Tibial nerve (tissue), 4 donors: Measurements from ENCODE around the gene TRIP11. TPM values are rescaled to one million over a fixed set of nuclear protein-coding genes. Genes with fewer than 3 reads are reported as not detected.

Experiments
- DNase-seq, 2 donors: peaks; one replicate each; pipeline ENCODE4 v3.0.0-alpha.2; 2019; ENCODE audit warnings: low spot score in 2 of 2
- H3K27ac ChIP-seq, 4 donors: fragments of 200-600 bp; sonication (generic) in 3 of 4; one replicate each; pipeline ENCODE4 v1.5.1; 2017 to 2019; ENCODE audit warnings: mild to moderate bottlenecking in 1 of 4
- H3K27me3 ChIP-seq, 2 donors: fragments of 200-600 bp; sonication (generic) in 1 of 2; one replicate each; pipeline versions ENCODE4 v1.5.1 to v1.6.0; 2017 to 2019
- H3K36me3 ChIP-seq, 3 donors: fragments of 200-600 bp; sonication (generic); one replicate each; pipeline ENCODE4 v1.5.1; 2018 to 2019
- H3K4me1 ChIP-seq, 4 donors: fragments of 200-600 bp; sonication (generic) in 3 of 4; one replicate each; pipeline ENCODE4 v1.5.1; 2017 to 2019
- H3K4me3 ChIP-seq, 4 donors: fragments of 200-600 bp; sonication (generic) in 3 of 4; one replicate each; pipeline ENCODE4 v1.5.1; 2017 to 2019; ENCODE audit warnings: mild to moderate bottlenecking in 1 of 4, moderate library complexity in 1 of 4
- H3K9me3 ChIP-seq, 4 donors: fragments of 200-600 bp; sonication (generic) in 3 of 4; one replicate each; pipeline ENCODE4 v1.5.1; 2017 to 2019
- EP300 ChIP-seq, 2 donors: sonication (generic); formaldehyde crosslinking; IDR thresholded peaks; one replicate each; pipeline ENCODE4 v1.6.1; 2017; ENCODE audit warnings: antibody characterized with exemption in 2 of 2, mild to moderate bottlenecking in 1 of 2
- POLR2A ChIP-seq, 2 donors: fragments of 450-650 bp; IDR thresholded peaks; one replicate each; pipeline ENCODE4 v1.6.1; 2017; ENCODE audit warnings: antibody characterized with exemption in 2 of 2, mild to moderate bottlenecking in 2 of 2, moderate library complexity in 2 of 2
- WGBS, 2 donors: methylation state at CpG; one replicate each; pipeline ENCODE4 v1.1.5; 2018; 5-methylcytosine and 5-hydroxymethylcytosine counted together
- total RNA-seq, 4 donors: library from RNA; depleted of rRNA; stranded (reverse); fragments of >200 nt; gene quantifications; one replicate each; pipeline ENCODE4 v1.1.0, GENCODE V29; 2016
- TF ChIP-seq, protein P1 (sequence below), 5 experiments: fragments of 200-600 bp in 3 of 5; fragments of 450-650 bp in 2 of 5; sonication (generic) in 3 of 5; IDR thresholded peaks; one replicate each; pipeline ENCODE4 v1.5.1; 2016 to 2019; ENCODE audit warnings: antibody characterized with exemption in 5 of 5, mild to moderate bottlenecking in 3 of 5, moderate library complexity in 2 of 5

Gene TRIP11
- total RNA-seq, 4 donors from 2014 or later, result 26.9 to 33.5 (median 33.3) TPM

DNA sequence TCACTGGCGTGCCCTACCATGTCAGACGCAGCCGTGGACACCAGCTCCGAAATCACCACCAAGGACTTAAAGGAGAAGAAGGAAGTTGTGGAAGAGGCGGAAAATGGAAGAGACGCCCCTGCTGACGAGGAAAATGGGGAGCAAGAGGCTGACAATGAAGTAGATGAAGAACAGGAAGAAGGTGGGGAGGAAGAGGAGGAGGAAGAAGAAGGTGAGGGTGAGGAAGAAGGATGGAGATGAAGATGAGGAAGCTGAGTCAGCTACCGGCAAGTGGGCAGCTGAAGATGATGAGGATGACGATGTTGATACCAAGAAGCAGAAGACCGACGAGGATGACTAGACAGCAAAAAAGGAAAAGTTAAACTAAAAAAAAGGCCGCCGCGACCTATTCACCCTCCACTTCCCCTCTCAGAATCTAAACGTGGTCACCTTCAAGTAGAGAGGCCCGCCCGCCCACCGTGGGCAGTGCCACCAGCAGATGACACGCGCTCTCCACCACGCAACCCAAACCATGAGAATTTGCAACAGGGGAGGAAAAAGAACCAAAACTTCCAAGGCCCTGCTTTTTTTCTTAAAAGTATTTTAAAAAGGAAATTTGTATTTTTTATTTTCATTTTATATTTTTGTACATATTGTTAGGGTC, 13.2 kb downstream of the TRIP11 start:
- H3K27me3 ChIP-seq, result no peaks in the 10 kb centered on the region
- no peak overlapping the region for H3K27ac ChIP-seq
- TF ChIP-seq, protein P1, sequence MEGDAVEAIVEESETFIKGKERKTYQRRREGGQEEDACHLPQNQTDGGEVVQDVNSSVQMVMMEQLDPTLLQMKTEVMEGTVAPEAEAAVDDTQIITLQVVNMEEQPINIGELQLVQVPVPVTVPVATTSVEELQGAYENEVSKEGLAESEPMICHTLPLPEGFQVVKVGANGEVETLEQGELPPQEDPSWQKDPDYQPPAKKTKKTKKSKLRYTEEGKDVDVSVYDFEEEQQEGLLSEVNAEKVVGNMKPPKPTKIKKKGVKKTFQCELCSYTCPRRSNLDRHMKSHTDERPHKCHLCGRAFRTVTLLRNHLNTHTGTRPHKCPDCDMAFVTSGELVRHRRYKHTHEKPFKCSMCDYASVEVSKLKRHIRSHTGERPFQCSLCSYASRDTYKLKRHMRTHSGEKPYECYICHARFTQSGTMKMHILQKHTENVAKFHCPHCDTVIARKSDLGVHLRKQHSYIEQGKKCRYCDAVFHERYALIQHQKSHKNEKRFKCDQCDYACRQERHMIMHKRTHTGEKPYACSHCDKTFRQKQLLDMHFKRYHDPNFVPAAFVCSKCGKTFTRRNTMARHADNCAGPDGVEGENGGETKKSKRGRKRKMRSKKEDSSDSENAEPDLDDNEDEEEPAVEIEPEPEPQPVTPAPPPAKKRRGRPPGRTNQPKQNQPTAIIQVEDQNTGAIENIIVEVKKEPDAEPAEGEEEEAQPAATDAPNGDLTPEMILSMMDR (IDR thresholded peaks at IDR 0.05), result no peak
- TF ChIP-seq EP300 (IDR thresholded peaks at IDR 0.05), result no peak
- TF ChIP-seq POLR2A (IDR thresholded peaks at IDR 0.05), result no peak
- peaks cover 0 to 2% (median 0%) of the 10 kb centered on the region in 4 donors for H3K4me1 ChIP-seq
- no peaks in the 10 kb centered on the region for H3K9me3 ChIP-seq
- H3K36me3 ChIP-seq, result peaks cover 0 to 63% (median 6%) of the 10 kb centered on the region in 3 donors
- H3K4me3 ChIP-seq, result no peak overlapping the region
- no peak for DNase-seq
- WGBS, 2 donors, result 90% methylated on average over 21 of the region's 21 CpGs

DNA sequence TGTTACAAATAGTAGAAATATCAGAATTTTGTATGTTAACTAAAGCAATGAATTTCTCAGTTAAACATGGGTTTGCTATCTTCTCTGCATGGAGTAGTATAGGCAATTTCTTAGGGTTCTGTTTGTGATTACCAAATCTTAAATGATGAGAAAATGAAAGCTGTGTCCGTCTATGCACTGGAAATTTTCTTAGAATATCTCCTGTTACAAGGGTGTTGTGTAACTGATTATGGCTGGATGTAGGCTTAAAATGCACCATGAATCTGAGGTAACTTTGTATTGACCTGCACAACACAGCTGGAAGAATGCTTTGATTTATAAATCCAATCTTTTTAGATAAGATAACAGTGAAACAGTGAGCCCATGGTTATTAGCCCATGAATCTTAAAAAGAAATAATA, 17.8 kb downstream of the TRIP11 start:
- Histone ChIP-seq H3K9me3 (no peaks in the 10 kb centered on the region), H3K4me3 (no peak overlapping the region), H3K4me1 (peaks cover 0 to 2% (median 0%) of the 10 kb centered on the region in 4 donors), H3K36me3 (peaks cover 0 to 50% (median 0%) of the 10 kb centered on the region in 3 donors), H3K27me3 (no peaks in the 10 kb centered on the region), H3K27ac (no peak overlapping the region)
- 54 to 66% methylated on average over 1 of the region's 1 CpG for WGBS, 2 donors
- no peak for DNase-seq
- TF ChIP-seq POLR2A (IDR thresholded peaks at IDR 0.05) (no peak), EP300 (IDR thresholded peaks at IDR 0.05) (no peak)
- TF ChIP-seq, protein P1 (IDR thresholded peaks at IDR 0.05), result no peak

DNA sequence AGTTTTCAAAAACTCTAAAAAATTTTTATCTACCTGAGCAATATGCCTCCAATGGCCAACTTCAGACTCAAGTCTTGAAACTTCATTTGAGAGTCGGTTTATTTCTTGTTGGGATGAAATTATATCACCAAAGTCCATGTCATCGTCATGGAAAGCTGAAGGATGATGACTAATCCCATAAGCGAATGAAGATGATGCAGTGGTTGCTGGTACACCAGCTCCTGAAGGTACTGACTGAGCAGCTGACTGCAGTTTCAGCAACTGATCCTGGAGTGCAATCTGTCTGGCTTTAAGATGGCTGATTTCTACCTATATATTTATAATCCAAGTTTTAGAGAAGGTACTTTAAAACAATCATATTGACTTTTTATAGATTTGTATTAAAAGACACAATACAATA, 18.3 kb downstream of the TRIP11 start:
- H3K9me3 ChIP-seq, result no peaks in the 10 kb centered on the region
- WGBS, 2 donors, result 94% methylated on average over 3 of the region's 3 CpGs
- TF ChIP-seq POLR2A (IDR thresholded peaks at IDR 0.05) (no peak), EP300 (IDR thresholded peaks at IDR 0.05) (no peak)
- TF ChIP-seq, protein P1 (IDR thresholded peaks at IDR 0.05), result no peak
- no peak overlapping the region for H3K27ac ChIP-seq
- no peak for DNase-seq
- no peak overlapping the region for H3K4me3 ChIP-seq
- peaks cover 0 to 50% (median 2%) of the 10 kb centered on the region in 3 donors for H3K36me3 ChIP-seq
- no peaks in the 10 kb centered on the region for H3K27me3 ChIP-seq
- peaks cover 0 to 2% (median 0%) of the 10 kb centered on the region in 4 donors for H3K4me1 ChIP-seq

DNA sequence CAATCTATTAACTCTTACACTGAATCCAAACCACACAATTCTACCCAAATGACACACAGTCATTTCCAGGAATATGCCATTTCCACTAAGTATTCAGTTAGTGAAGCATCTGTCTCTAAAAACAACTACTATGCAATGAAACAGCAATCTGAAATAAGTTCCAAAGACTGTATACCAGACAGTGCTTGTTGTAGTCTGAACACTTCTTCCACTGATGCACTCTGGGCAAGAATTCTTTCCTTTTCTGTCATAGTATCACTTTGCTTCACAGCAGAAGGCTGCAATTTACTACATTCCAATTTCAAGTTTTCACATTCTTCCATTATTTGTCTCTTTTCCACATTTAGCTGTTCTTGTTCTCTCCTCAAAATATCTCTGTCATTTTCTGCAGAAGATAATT, 25.8 kb downstream of the TRIP11 start:
- DNase-seq, result no peak
- H3K27ac ChIP-seq, result no peak overlapping the region
- H3K9me3 ChIP-seq, result no peaks in the 10 kb centered on the region
- H3K4me1 ChIP-seq, result no peaks in the 10 kb centered on the region
- H3K27me3 ChIP-seq, result no peaks in the 10 kb centered on the region
- no peak overlapping the region for H3K4me3 ChIP-seq
- TF ChIP-seq EP300 (IDR thresholded peaks at IDR 0.05) (no peak), POLR2A (IDR thresholded peaks at IDR 0.05) (no peak)
- TF ChIP-seq, protein P1 (IDR thresholded peaks at IDR 0.05), result no peak
- H3K36me3 ChIP-seq, result peaks cover 5 to 76% (median 7%) of the 10 kb centered on the region in 3 donors

DNA sequence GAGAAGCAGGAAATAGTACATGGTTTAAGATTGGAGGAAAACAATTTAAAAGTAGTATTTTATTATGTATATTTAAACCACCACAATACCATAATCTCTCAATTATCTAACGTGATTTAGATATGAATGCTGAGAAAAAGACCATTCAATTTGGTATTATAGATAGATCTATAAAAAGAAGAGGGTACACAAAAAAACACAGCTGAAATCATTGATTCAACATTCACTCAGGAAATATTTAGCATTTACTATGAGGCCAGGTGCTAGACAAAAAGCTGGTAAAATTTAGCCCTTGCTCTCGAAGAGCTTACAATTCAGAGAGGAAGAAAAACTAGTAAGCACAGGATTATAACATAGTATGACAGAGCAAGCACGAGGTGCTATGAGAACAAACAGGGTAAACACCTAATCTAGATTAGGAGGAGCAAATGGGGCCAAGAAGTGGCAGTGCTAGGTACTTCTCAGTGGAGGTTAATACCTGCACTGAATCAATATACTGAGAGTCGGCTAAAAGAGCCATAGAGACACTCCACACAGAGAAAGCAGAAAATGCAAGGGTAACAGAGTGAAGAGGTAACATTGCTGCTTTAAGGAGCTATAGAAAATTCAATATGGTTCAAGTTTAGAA, 27.6 kb downstream of the TRIP11 start:
- 86 to 89% methylated on average over 4 of the region's 4 CpGs for WGBS, 2 donors

More for the DNA sequence above, 27.6 kb downstream of the TRIP11 start:
- peaks cover 5 to 90% (median 7%) of the 10 kb centered on the region in 3 donors for H3K36me3 ChIP-seq
- no peak overlapping the region for H3K4me3 ChIP-seq
- no peak for DNase-seq
- H3K4me1 ChIP-seq, result no peaks in the 10 kb centered on the region
- no peaks in the 10 kb centered on the region for H3K27me3 ChIP-seq
- TF ChIP-seq, protein P1 (IDR thresholded peaks at IDR 0.05), result no peak
- TF ChIP-seq POLR2A (IDR thresholded peaks at IDR 0.05) (no peak), EP300 (IDR thresholded peaks at IDR 0.05) (no peak)
- H3K9me3 ChIP-seq, result no peaks in the 10 kb centered on the region
- no peak overlapping the region for H3K27ac ChIP-seq
